ENCODE data around the gene ACBD4.

- TF ChIP-seq, protein P1, sequence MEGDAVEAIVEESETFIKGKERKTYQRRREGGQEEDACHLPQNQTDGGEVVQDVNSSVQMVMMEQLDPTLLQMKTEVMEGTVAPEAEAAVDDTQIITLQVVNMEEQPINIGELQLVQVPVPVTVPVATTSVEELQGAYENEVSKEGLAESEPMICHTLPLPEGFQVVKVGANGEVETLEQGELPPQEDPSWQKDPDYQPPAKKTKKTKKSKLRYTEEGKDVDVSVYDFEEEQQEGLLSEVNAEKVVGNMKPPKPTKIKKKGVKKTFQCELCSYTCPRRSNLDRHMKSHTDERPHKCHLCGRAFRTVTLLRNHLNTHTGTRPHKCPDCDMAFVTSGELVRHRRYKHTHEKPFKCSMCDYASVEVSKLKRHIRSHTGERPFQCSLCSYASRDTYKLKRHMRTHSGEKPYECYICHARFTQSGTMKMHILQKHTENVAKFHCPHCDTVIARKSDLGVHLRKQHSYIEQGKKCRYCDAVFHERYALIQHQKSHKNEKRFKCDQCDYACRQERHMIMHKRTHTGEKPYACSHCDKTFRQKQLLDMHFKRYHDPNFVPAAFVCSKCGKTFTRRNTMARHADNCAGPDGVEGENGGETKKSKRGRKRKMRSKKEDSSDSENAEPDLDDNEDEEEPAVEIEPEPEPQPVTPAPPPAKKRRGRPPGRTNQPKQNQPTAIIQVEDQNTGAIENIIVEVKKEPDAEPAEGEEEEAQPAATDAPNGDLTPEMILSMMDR (conservative IDR thresholded peaks at IDR 0.05; ENCODE audit: low read length): no peak
- TF ChIP-seq EZH2phosphoT487 (IDR thresholded peaks at IDR 0.05; ENCODE audit: borderline replicate concordance, low read depth, low read length): no peak
Measured at GRCh38 chr17:45088741-45089140, 46.7 kb upstream of the ACBD4 start.

All from OCI-LY7 (cell line).